Glomerular visceral epithelial cell (primary cell): ENCODE measurements around the gene BMP10.
A peak's percentile ranks its signal among the peaks of the same experiment; 100 is the strongest.

Source experiments
- DNase-seq: peaks from one replicate; pipeline ENCODE4 v3.0.0-alpha.2; 2016; ENCODE audit errors: extremely low spot score

BMP10 gene

GRCh38 chr2:68853035-68853434 is 18.2 kb downstream of the BMP10 start:
- DNase-seq = no peak

- DNase-seq = no peak
Measured at GRCh38 chr2:68850524-68850923, 20.7 kb downstream of the BMP10 start.

DNA sequence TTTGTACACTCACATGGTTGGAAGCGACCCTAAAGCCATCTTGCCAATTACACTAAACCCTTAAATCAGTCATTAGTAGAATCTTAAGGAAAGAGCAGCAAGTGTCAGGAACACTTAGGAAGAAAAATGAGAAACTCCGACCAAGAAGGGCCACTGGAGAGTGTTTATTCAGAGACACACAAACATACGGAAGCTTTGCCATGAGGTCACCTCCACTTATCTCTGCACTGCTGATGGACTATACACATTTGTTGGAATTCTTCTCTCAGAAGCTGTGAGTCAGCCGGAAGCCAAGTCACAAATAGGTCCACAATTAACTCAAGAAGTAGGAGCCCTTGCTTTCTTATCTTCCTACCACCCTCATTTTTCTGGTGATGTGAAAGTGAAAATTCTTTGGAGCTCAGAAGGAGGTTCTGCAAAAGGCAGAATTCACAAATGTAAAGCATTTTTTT is 21.6 kb downstream of the BMP10 start:
- DNase-seq = no peak

GRCh38 chr2:68847751-68848150 is 23.4 kb downstream of the BMP10 start:
- no peak for DNase-seq

GRCh38 chr2:68846091-68846490 is 25.1 kb downstream of the BMP10 start:
- no peak for DNase-seq

DNA sequence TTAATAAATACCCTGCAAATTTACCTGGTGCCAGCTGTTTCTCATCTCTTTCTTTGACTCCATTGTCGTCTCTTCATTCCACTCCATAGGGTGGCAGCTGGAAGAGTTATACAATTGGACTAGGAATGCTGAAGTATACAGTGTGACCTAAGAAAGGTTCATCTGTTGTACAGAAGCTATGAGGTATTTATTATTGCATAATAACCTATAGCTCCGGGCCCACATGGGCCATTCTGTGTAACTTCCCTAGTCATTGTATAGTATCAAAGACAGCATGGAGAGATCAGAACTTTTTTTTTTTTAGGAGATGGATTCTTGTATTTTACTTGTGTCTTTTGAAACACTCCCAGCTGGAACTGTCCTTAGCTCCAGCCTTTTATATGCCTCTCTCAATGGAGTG is 26.2 kb downstream of the BMP10 start:
- DNase-seq = no peak

DNA sequence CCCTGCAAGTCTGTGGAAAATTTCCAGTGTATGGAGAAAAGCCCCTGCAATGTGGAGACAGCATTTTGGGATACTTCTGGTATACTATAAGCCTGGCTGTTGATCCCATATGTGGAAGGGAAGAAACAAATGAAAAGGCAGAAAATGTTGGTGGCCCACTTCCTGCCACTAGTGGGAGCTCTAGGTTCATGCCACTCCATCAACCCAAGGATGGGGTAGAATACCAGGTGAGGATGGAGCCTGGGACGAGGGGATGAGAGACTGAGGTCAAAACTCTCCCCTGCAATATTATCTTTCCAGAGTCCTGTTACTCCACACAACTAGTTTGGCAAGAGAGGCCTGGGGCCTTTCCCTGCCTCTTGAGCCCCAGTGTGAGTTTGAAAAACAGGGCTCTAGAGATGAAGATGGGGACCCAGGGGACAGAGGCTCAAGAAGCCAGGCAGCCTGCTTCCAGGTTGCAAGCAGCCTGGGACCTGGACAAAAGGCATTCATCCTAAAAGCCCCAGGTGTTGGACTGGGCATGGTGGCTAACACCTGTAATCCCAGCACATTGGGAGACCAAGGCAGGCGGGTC is 31.9 kb downstream of the BMP10 start:
- DNase-seq = no peak

DNA sequence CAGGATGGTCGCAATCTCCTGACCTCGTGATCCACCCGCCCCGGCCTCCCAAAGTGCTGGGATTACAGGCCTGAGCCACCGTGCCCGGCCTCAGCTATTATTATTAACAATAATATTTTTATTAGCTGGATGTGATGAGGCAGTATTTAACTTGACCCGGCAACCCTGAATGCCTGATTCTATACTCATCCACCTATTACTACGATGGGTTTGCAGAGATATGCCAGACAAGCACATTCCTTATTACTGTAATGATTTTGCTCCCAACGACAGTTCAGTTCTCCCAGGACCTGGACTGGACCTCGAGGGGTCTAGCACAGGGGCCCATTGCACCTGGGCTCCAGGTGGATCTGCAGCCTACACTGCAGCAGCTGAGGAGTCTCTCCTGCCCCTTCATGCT is 32.6 kb downstream of the BMP10 start:
- DNase-seq = no peak

GRCh38 chr2:68837861-68838341 is 33.3 kb downstream of the BMP10 start:
- DNase-seq = no peak

DNA sequence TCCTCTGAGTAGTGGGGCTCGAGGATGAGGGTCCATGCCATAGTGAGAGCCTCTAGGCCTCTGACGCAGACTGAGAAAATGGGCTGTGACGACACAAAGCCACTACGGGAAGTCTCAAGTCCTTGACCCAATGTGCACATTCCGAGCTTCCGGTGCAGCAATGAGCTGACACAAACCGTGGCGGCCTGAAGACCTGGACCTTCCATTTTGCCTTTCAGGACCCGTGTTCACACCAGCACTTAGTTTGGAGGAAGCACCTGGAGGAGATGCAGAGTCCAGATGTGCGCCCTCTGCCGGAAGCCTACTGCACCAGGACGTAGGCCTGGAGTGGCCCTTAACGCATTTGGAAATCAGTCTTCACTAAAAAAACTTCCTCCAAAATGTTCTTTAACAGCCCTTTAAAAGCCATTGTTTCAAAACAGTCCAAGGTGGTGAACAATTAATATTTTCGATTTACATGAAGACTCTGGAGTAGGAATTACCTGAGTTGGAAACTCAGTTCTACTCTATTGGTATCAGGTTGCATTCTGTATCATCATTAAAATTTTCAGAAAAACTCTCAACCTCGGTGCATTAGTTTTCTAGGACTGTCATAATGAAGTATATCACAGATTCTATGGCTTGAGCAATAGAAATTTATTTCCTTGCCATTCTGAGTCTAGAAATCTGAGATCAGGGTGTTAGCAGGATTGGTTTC is 33.9 kb downstream of the BMP10 start:
- DNase-seq = no peak

DNA sequence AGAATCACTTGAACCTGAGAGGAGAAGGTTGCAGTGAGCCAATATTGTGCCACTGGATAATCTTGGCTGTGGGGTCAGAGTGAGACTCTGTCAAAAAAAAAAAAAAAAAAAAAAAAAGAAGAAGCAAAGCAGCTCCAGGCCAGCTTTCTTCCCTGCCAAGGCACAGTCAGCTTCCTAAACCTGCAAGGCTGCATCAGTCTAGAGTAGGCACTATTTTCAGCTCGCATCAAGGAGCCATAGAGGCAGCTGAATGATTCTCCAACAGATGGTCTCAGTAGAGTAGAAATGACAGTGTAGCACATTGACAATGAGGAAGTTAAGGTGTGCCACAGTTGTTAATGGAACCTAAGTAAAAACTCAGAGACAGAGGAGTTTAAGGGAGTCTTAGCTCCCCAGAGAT is 35.6 kb downstream of the BMP10 start:
- no peak for DNase-seq

- no peak for DNase-seq
Measured at GRCh38 chr2:68834737-68835376, 36.3 kb downstream of the BMP10 start.

DNA sequence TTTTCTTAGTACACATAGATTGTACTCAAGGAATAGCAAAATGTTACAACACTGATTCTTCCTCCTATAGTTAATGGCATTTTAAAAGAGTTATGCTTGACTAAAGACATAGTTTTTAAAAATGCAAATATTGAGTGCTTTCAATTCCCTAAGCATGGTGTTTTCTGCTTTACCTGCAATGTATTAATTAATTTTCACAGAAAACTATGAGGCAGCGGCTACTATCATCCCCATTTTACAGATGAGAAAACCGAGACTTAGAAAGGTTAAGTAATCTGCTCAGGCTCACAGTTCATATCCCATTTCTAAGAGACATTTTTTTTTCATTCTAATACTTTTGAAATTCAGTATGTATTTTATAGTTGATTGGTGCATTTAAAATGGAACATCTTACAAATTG is 38.0 kb downstream of the BMP10 start:
- no peak for DNase-seq

- DNase-seq = peak; percentile 48
Measured at GRCh38 chr2:68832233-68832869, 38.8 kb downstream of the BMP10 start.

DNA sequence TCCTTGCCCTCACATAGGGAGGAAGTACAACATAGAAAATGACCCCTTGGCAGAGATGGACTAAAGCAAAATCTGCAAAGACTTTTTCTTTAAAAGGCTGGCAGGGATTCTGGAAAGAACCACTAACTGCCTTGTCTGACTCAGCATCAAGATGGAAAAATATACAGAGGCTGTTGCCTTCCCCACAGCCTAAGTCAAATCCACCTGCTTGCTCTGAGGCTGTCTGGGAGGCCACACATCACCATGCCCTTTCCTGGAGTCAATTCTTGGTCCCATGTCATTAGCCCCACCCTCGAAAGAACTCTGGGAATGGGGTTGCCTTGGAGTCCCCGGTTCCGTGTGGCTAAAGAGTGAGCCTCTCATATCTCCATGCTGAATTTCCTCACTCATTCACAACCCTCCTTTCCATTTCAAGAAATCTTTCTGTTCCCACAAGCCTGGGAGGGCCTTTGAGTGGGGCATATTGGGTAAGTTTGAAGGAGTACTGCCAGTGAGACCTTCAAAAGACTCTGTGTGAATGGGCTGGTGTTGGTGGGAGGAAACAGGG is 39.4 kb downstream of the BMP10 start:
- peak; percentile 9 for DNase-seq

GRCh38 chr2:68829749-68830148 is 41.4 kb downstream of the BMP10 start:
- DNase-seq = no peak

GRCh38 chr2:68828887-68829708 is 42.1 kb downstream of the BMP10 start:
- DNase-seq = peak; percentile 85

- no peak for DNase-seq
Measured at GRCh38 chr2:68827666-68828065, 43.5 kb downstream of the BMP10 start.

DNA sequence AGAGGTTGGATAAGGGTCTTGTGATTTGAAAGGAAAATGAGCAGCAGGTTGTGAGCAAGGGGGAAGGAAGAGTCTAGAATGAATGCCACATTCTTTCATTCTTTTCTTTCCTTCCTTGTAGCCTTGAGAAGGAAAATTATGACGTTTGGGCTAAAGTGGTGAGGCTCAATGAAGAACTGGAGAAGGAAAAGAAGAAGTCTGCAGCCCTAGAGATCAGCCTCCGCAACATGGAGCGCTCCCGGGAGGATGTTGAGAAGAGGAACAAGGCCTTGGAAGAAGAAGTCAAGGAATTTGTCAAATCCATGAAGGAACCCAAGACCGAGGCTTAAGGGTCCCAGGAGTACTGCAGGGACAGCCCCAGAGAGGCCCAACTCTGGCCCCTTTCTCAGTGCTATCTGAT is 45.3 kb downstream of the BMP10 start:
- no peak for DNase-seq

- DNase-seq = peak; percentile 27
Measured at GRCh38 chr2:68824831-68825230, 46.4 kb downstream of the BMP10 start.

- no peak for DNase-seq
Measured at GRCh38 chr2:68822207-68822872, 48.9 kb downstream of the BMP10 start.
